IMR-90 (cell line): ENCODE results near the gene PRKCB. TPM values are rescaled to one million over a fixed set of nuclear protein-coding genes. Genes with fewer than 3 reads are reported as not detected.

Experiments used
- ATAC-seq: fragments of 200-7000 bp; cut with Tn5 transposase; 2 replicates; pipeline ENCODE4 v1.9.1; 2020; ENCODE audit warnings: low read depth, mild to moderate bottlenecking, moderate library complexity
- BruUV-seq: library from RNA; stranded (reverse); fragments of 400-500 nt; replicated peaks from 2 replicates; lab custom pipeline; 2021; lab: Mats Ljungman, UMichigan
- CTCF ChIA-PET: fragments of 300-600 bp; formaldehyde crosslinking; extraction: SDS; loops from one replicate; lab custom pipeline; 2021; ENCODE audit warnings: antibody characterized with exemption; lab: Yijun Ruan, JAX
- POLR2A ChIA-PET: fragments of 300-600 bp; sonication (Branson Sonifier 250); formaldehyde crosslinking; loops from one replicate; lab custom pipeline; 2022; ENCODE audit warnings: antibody characterized with exemption; ENCODE audit not compliant: unreplicated experiment; lab: Charles Lee
- DNase-seq: peaks from one replicate; pipeline ENCODE4 v3.0.0; 2013
- H2AFZ ChIP-seq: replicated peaks from 2 replicates; pipeline ENCODE3; 2013; ENCODE audit warnings: low read length, mild to moderate bottlenecking; ENCODE audit not compliant: poor library complexity
- H2AK5ac ChIP-seq: 2 replicates; pipeline ENCODE4 v1.6.1; 2013; ENCODE audit warnings: low read depth, low read length, inconsistent platforms
- H2AK9ac ChIP-seq: replicated peaks from 2 replicates; pipeline ENCODE3; 2013; ENCODE audit warnings: mild to moderate bottlenecking, low read depth, low read length, moderate library complexity; ENCODE audit not compliant: poor library complexity
- H2BK120ac ChIP-seq: 2 replicates; pipeline ENCODE4 v1.6.1; 2013; ENCODE audit warnings: low read depth, low read length, inconsistent platforms
- H2BK15ac ChIP-seq: 3 replicates; pipeline ENCODE4 v1.6.1; 2013; ENCODE audit warnings: low read depth, low read length, inconsistent platforms
- H2BK20ac ChIP-seq: 2 replicates; pipeline ENCODE4 v1.6.1; 2013; ENCODE audit warnings: low read depth, mild to moderate bottlenecking, inconsistent platforms, low read length, moderate library complexity
- H2BK5ac ChIP-seq: 2 replicates; pipeline ENCODE4 v1.6.1; 2013; ENCODE audit warnings: mild to moderate bottlenecking, low read depth, low read length, inconsistent platforms; ENCODE audit not compliant: poor library complexity, severe bottlenecking
- H3K14ac ChIP-seq: replicated peaks from 2 replicates; pipeline ENCODE4 v1.6.1; 2013; ENCODE audit warnings: low read depth, low read length, inconsistent platforms
- H3K18ac ChIP-seq: 2 replicates; pipeline ENCODE4 v1.6.1; 2013; ENCODE audit warnings: low read depth, low read length, control low read depth
- H3K23ac ChIP-seq: 2 replicates; pipeline ENCODE4 v1.6.1; 2013; ENCODE audit warnings: low read depth, low read length, inconsistent platforms
- H3K27ac ChIP-seq: 2 replicates; pipeline ENCODE4 v1.5.1; 2013; ENCODE audit warnings: mild to moderate bottlenecking, control low read depth, low read length; ENCODE audit not compliant: insufficient read depth
- H3K27me3 ChIP-seq: 2 replicates; pipeline ENCODE4 v1.6.1; 2013; ENCODE audit warnings: low read length; ENCODE audit not compliant: control insufficient read depth, insufficient read depth
- H3K36me3 ChIP-seq: 2 replicates; pipeline ENCODE4 v1.6.1; 2013; ENCODE audit warnings: low read length, mixed read lengths; ENCODE audit not compliant: control insufficient read depth, insufficient read depth
- H3K4ac ChIP-seq: 2 replicates; pipeline ENCODE4 v1.6.1; 2013; ENCODE audit warnings: low read depth, low read length, inconsistent platforms
- H3K4me1 ChIP-seq: 2 replicates; pipeline ENCODE4 v1.6.1; 2013; ENCODE audit warnings: low read length, mixed read lengths; ENCODE audit not compliant: control insufficient read depth, insufficient read depth
- H3K4me2 ChIP-seq: 2 replicates; pipeline ENCODE4 v1.6.1; 2013; ENCODE audit warnings: low read depth, mild to moderate bottlenecking, control low read depth, low read length, moderate library complexity
- H3K4me3 ChIP-seq: 2 replicates; pipeline ENCODE4 v1.5.1; 2013; ENCODE audit warnings: low read depth, mild to moderate bottlenecking, control low read depth, low read length, moderate library complexity; ENCODE audit not compliant: insufficient read depth
- H3K56ac ChIP-seq: 2 replicates; pipeline ENCODE4 v1.6.1; 2013; ENCODE audit warnings: low read length, inconsistent platforms; ENCODE audit not compliant: insufficient read depth; ENCODE audit errors: extremely low read depth
- H3K79me1 ChIP-seq, 2 experiments: 2 replicates each; pipeline ENCODE4 v1.6.1; 2013; ENCODE audit warnings: low read length in 2 of 2, inconsistent platforms in 1 of 2, low read depth in 1 of 2
- H3K9ac ChIP-seq: 2 replicates; pipeline ENCODE4 v1.6.1; 2013; ENCODE audit warnings: low read depth, low read length, control low read depth
- H3K9me1 ChIP-seq: 2 replicates; pipeline ENCODE4 v1.6.1; 2013; ENCODE audit warnings: low read length, inconsistent platforms; ENCODE audit not compliant: insufficient read depth
- H3K9me3 ChIP-seq: 2 replicates; pipeline ENCODE4 v1.6.1; 2013; ENCODE audit warnings: low read length; ENCODE audit not compliant: control insufficient read depth, insufficient read depth
- H4K20me1 ChIP-seq: 2 replicates; pipeline ENCODE4 v1.6.1; 2013; ENCODE audit warnings: low read length, inconsistent platforms; ENCODE audit not compliant: insufficient read depth
- H4K5ac ChIP-seq: 2 replicates; pipeline ENCODE4 v1.6.1; 2013; ENCODE audit warnings: mild to moderate bottlenecking, low read depth, low read length, control low read depth
- H4K8ac ChIP-seq, 2 experiments: 2 replicates each; pipeline ENCODE4 v1.6.1; 2013; ENCODE audit warnings: low read depth in 2 of 2, low read length in 2 of 2, control low read depth in 1 of 2, inconsistent platforms in 1 of 2
- H4K91ac ChIP-seq: 2 replicates; pipeline ENCODE4 v1.6.1; 2013; ENCODE audit warnings: low read depth, low read length, inconsistent platforms; ENCODE audit not compliant: insufficient read depth
- BHLHE40 ChIP-seq: fragments of 150-350 bp; IDR thresholded peaks from 2 replicates; pipeline ENCODE4 v1.6.1; 2016; ENCODE audit warnings: mild to moderate bottlenecking, low read depth, low read length
- CEBPB ChIP-seq: IDR thresholded peaks from 2 replicates; pipeline ENCODE4 v1.6.1; 2012; ENCODE audit warnings: low read depth, low read length, improper control_type of control experiment
- CHD1 ChIP-seq: IDR thresholded peaks from 2 replicates; pipeline ENCODE4 v1.6.1; 2012; ENCODE audit warnings: low read depth, low read length, improper control_type of control experiment
- FOS ChIP-seq: fragments of 150-350 bp; IDR thresholded peaks from 2 replicates; pipeline ENCODE4 v1.6.1; 2016; ENCODE audit warnings: low read depth, low read length
- MAZ ChIP-seq: IDR thresholded peaks from 2 replicates; pipeline ENCODE4 v1.6.1; 2012; ENCODE audit warnings: low read depth, mild to moderate bottlenecking, low read length, improper control_type of control experiment, moderate library complexity, borderline replicate concordance
- MXI1 ChIP-seq: IDR thresholded peaks from 2 replicates; pipeline ENCODE4 v1.6.1; 2012; ENCODE audit warnings: low read depth, mild to moderate bottlenecking, low read length, moderate library complexity, borderline replicate concordance
- NFE2L2 ChIP-seq: fragments of 150-350 bp; IDR thresholded peaks from 2 replicates; pipeline ENCODE4 v1.6.1; 2016; ENCODE audit warnings: low read depth, mild to moderate bottlenecking, low read length
- RAD21 ChIP-seq: IDR thresholded peaks from 2 replicates; pipeline ENCODE4 v1.6.1; 2012; ENCODE audit warnings: low read length, improper control_type of control experiment
- RCOR1 ChIP-seq: IDR thresholded peaks from 2 replicates; pipeline ENCODE4 v1.6.1; 2012; ENCODE audit warnings: mild to moderate bottlenecking, low read length, improper control_type of control experiment; ENCODE audit not compliant: insufficient replicate concordance
- RFX5 ChIP-seq: IDR thresholded peaks from 2 replicates; pipeline ENCODE4 v1.8.0; 2012; ENCODE audit warnings: low read depth, mild to moderate bottlenecking, low read length, moderate library complexity
- SMC3 ChIP-seq: fragments of 150-350 bp; IDR thresholded peaks from 2 replicates; pipeline ENCODE4 v1.6.1; 2016; ENCODE audit warnings: low read depth, mild to moderate bottlenecking, antibody characterized with exemption, low read length, moderate library complexity
- USF2 ChIP-seq: fragments of 150-350 bp; IDR thresholded peaks from 2 replicates; pipeline ENCODE4 v1.6.1; 2017; ENCODE audit warnings: mild to moderate bottlenecking, antibody characterized with exemption, low read length, low read depth
- WGBS, 2 experiments: methylation state at CpG; one replicate each; pipeline versions ENCODE4 v1.1.5 to v1.1.7; 2013; ENCODE audit warnings: missing lambda C conversion rate in 2 of 2; ENCODE audit not compliant: insufficient read length in 1 of 2; ENCODE audit errors: extremely low coverage in 2 of 2; 5-methylcytosine and 5-hydroxymethylcytosine counted together
- dilution Hi-C: fragments of 300-500 bp; cut with HindIII; formaldehyde crosslinking; loops from one replicate; pipeline ENCODE4 v1.14.3; 2018; ENCODE audit warnings: low sequenced_read_pairs; ENCODE audit not compliant: unreplicated experiment
- in situ Hi-C: fragments of 300-500 bp; cut with MboI; formaldehyde crosslinking; loops from 3 replicates; pipeline ENCODE4 v1.14.3; 2019; ENCODE audit warnings: low sequenced_read_pairs, inconsistent platforms, mixed read lengths
- intact Hi-C: fragments of 100-400 bp; cut with micrococcal nuclease; formaldehyde crosslinking; loops from 2 replicates; pipeline ENCODE4 v1.10.0; 2022
- polyA plus RNA-seq, 3 experiments: library from polyadenylated mRNA; depleted of rRNA; stranded (reverse); fragments of >200 nt; gene quantifications; 2 replicates each; pipeline ENCODE4 v1.2.3, GENCODE V29; 2012; ENCODE audit warnings: low replicate concordance in 1 of 3
- total RNA-seq: library from RNA; depleted of rRNA; stranded (reverse); fragments of >200 nt; gene quantifications from 2 replicates; pipeline ENCODE4 v1.2.3, GENCODE V29; 2012
- TF ChIP-seq, protein P1 (sequence below): conservative IDR thresholded peaks from 2 replicates; pipeline ENCODE4 v1.5.1; 2012; ENCODE audit warnings: mild to moderate bottlenecking, low read depth, low read length, improper control_type of control experiment
- TF ChIP-seq, protein P2 (sequence below): fragments of 150-350 bp; IDR thresholded peaks from 2 replicates; pipeline ENCODE4 v1.6.1; 2016; ENCODE audit warnings: low read depth, mild to moderate bottlenecking, low read length, moderate library complexity, borderline replicate concordance

PRKCB gene
- total and polyA plus RNA-seq, 2 of the 4 experiments (the other 2 are of a cell fraction): under 0.01 TPM; not detected in 1

- no peak overlapping the region for H3K27ac ChIP-seq
- no peak overlapping the region for H3K9ac ChIP-seq
- no peaks in the 10 kb centered on the region for H3K4me1 ChIP-seq
- H2AFZ ChIP-seq: no peak overlapping the region
- no peak overlapping the region for H4K91ac ChIP-seq
- no peak overlapping the region for H2BK20ac ChIP-seq
- H3K18ac ChIP-seq: no peak overlapping the region
- no peak overlapping the region for H3K14ac ChIP-seq
- no peaks in the 10 kb centered on the region for H3K79me1 ChIP-seq
- POLR2A ChIA-PET: no interaction called here
- TF ChIP-seq MXI1 (no peak), RFX5 (no peak), MAZ (no peak), CHD1 (no peak), NFE2L2 (no peak), RCOR1 (no peak), RAD21 (no peak), BHLHE40 (no peak), CEBPB (no peak), USF2 (no peak), SMC3 (no peak), FOS (no peak)
- TF ChIP-seq, protein P1, sequence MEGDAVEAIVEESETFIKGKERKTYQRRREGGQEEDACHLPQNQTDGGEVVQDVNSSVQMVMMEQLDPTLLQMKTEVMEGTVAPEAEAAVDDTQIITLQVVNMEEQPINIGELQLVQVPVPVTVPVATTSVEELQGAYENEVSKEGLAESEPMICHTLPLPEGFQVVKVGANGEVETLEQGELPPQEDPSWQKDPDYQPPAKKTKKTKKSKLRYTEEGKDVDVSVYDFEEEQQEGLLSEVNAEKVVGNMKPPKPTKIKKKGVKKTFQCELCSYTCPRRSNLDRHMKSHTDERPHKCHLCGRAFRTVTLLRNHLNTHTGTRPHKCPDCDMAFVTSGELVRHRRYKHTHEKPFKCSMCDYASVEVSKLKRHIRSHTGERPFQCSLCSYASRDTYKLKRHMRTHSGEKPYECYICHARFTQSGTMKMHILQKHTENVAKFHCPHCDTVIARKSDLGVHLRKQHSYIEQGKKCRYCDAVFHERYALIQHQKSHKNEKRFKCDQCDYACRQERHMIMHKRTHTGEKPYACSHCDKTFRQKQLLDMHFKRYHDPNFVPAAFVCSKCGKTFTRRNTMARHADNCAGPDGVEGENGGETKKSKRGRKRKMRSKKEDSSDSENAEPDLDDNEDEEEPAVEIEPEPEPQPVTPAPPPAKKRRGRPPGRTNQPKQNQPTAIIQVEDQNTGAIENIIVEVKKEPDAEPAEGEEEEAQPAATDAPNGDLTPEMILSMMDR: no peak
- TF ChIP-seq, protein P2, sequence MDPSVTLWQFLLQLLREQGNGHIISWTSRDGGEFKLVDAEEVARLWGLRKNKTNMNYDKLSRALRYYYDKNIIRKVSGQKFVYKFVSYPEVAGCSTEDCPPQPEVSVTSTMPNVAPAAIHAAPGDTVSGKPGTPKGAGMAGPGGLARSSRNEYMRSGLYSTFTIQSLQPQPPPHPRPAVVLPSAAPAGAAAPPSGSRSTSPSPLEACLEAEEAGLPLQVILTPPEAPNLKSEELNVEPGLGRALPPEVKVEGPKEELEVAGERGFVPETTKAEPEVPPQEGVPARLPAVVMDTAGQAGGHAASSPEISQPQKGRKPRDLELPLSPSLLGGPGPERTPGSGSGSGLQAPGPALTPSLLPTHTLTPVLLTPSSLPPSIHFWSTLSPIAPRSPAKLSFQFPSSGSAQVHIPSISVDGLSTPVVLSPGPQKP: no peak
- no peaks in the 10 kb centered on the region for H3K9me3 ChIP-seq
- no peak overlapping the region for H2BK5ac ChIP-seq
- BruUV-seq: no TSS peak
- DNase-seq: no peak
- H4K8ac ChIP-seq: no peak overlapping the region
- no peak for ATAC-seq
- H3K4me3 ChIP-seq: no peak overlapping the region
- in situ Hi-C loops: no loop called here
- H3K9me1 ChIP-seq: no peaks in the 10 kb centered on the region
- 1% methylated on average over 19 of the region's 63 CpGs; no CpG with 5 or more reads in 1 of the 2 experiments for WGBS, 2 experiments
- H3K4ac ChIP-seq: no peak overlapping the region
- no peak overlapping the region for H2BK120ac ChIP-seq
- H2AK9ac ChIP-seq: no peak overlapping the region
- H3K4me2 ChIP-seq: no peak overlapping the region; the same call in 1 of the 2 replicates
- intact Hi-C loops: loop anchor here (5.0 kb wide), 1 partner anchor 71 kb away; no protein-coding TSS in a partner anchor
- H3K56ac ChIP-seq: no peak overlapping the region
- H2AK5ac ChIP-seq: no peak overlapping the region
- no peaks in the 10 kb centered on the region for H3K36me3 ChIP-seq
- H4K5ac ChIP-seq: no peak overlapping the region
- dilution Hi-C loops: no loop called here
- peaks cover 19% of the 10 kb centered on the region for H3K27me3 ChIP-seq
- no peak overlapping the region for H2BK15ac ChIP-seq
- no peaks in the 10 kb centered on the region for H4K20me1 ChIP-seq
- no peak overlapping the region for H3K23ac ChIP-seq
- CTCF ChIA-PET: no interaction called here
Measured at GRCh38 chr16:23836404-23837311, 875 bp downstream of the PRKCB start.
